Small intestine (tissue), 16 donors: ENCODE measurements around the gene SRGAP2C. TPM values are rescaled to one million over a fixed set of nuclear protein-coding genes. Genes with fewer than 3 reads are reported as not detected.
"Not testable (repeated sequence)": the region's sequence is repeated elsewhere in the genome, so short reads cannot be mapped to it uniquely, and the experiment has no call there.

ENCODE experiments used
- DNase-seq, 2 donors: peaks; one replicate each; pipeline versions ENCODE4 v3.0.0 to v3.0.0-alpha.2; 2013
- FAIRE-seq: peaks from 2 replicates; lab custom pipeline; 2012; peaks lifted over from hg19 to GRCh38; lab: Jason Lieb, UNC
- H3K27ac ChIP-seq, 3 donors: one replicate each; pipeline ENCODE4 v1.5.1; 2013; ENCODE audit warnings: low read length in 2 of 3, mild to moderate bottlenecking in 2 of 3, control low read depth in 1 of 3, inconsistent platforms in 1 of 3, low read depth in 1 of 3, moderate library complexity in 1 of 3
- H3K27me3 ChIP-seq, 3 donors: one replicate each; pipeline ENCODE4 v1.6.1; 2013; ENCODE audit warnings: low read length in 3 of 3, inconsistent platforms in 1 of 3; ENCODE audit not compliant: control insufficient read depth in 3 of 3, insufficient read depth in 3 of 3
- H3K36me3 ChIP-seq, 3 donors: one replicate each; pipeline ENCODE4 v1.6.1; 2013; ENCODE audit warnings: low read length in 3 of 3, inconsistent platforms in 1 of 3, low read depth in 1 of 3, mild to moderate bottlenecking in 1 of 3, moderate library complexity in 1 of 3; ENCODE audit not compliant: control insufficient read depth in 3 of 3, insufficient read depth in 2 of 3
- H3K4me1 ChIP-seq, 3 donors: one replicate each; pipeline ENCODE4 v1.6.1; 2013; ENCODE audit warnings: low read length in 2 of 3, inconsistent platforms in 1 of 3, low read depth in 1 of 3, mild to moderate bottlenecking in 1 of 3, moderate library complexity in 1 of 3; ENCODE audit not compliant: control insufficient read depth in 3 of 3, insufficient read depth in 2 of 3
- H3K4me3 ChIP-seq, 3 donors: one replicate each; pipeline ENCODE4 v1.5.1; 2013; ENCODE audit warnings: low read length in 3 of 3, control low read depth in 1 of 3, inconsistent platforms in 1 of 3, low read depth in 1 of 3, mild to moderate bottlenecking in 1 of 3, moderate library complexity in 1 of 3
- H3K9me3 ChIP-seq, 2 donors: one replicate each; pipeline ENCODE4 v1.6.1; 2013; ENCODE audit warnings: low read depth in 1 of 2, low read length in 1 of 2; ENCODE audit not compliant: control insufficient read depth in 2 of 2, insufficient read depth in 1 of 2
- WGBS, 3 donors: extraction: QIAGEN DNeasy Blood & Tissue Kit; methylation state at CpG; one replicate each; pipeline ENCODE4 v1.1.7; 2013; 5-methylcytosine and 5-hydroxymethylcytosine counted together
- long read RNA-seq, 10 donors: transcript quantifications; one replicate each; lab custom pipeline, GENCODE V29; 2026
- polyA plus RNA-seq, 4 donors: library from polyadenylated mRNA; stranded (reverse) in 3 of 4; unstranded in 1 of 4; fragments of 200-250 nt in 3 of 4; fragments of 120-200 nt in 1 of 4; gene quantifications; one replicate each; pipeline versions ENCODE4 v1.2.1 to v1.2.3, GENCODE V29; 2013
- donor health status: healthy with polysubstance abuse.
- donor health status: control.
- donor health status: control.
- donor health status: Bipolar disorder and iron deficiency.
- donor health status: healthy.

Gene SRGAP2C
- polyA plus RNA-seq = 1 to 10 TPM; 1.1 to 3.7 (median 2.2) TPM
- long read RNA-seq, donor 1 = 0 reads
- long read RNA-seq, donor 2 = 0 reads
- long read RNA-seq, donor 3, full-length matches to known transcripts = 1 of 1 reads
- long read RNA-seq, donor 3, partial matches to known transcripts = 0 of 1 reads
- long read RNA-seq, donor 3, other reads (novel, unspliced or antisense) = 0 of 1 reads
- long read RNA-seq, donor 4 = 0 reads
- long read RNA-seq, donor 5 = 0 reads
- long read RNA-seq, donor 6, full-length matches to known transcripts = 1 of 1 reads
- long read RNA-seq, donor 6, partial matches to known transcripts = 0 of 1 reads
- long read RNA-seq, donor 6, other reads (novel, unspliced or antisense) = 0 of 1 reads
- long read RNA-seq, donor 7 = 0 reads
- long read RNA-seq, donor 8 = 0 reads
- long read RNA-seq, donor 9 = 0 reads
- long read RNA-seq, donor 10 = 0 reads

DNA sequence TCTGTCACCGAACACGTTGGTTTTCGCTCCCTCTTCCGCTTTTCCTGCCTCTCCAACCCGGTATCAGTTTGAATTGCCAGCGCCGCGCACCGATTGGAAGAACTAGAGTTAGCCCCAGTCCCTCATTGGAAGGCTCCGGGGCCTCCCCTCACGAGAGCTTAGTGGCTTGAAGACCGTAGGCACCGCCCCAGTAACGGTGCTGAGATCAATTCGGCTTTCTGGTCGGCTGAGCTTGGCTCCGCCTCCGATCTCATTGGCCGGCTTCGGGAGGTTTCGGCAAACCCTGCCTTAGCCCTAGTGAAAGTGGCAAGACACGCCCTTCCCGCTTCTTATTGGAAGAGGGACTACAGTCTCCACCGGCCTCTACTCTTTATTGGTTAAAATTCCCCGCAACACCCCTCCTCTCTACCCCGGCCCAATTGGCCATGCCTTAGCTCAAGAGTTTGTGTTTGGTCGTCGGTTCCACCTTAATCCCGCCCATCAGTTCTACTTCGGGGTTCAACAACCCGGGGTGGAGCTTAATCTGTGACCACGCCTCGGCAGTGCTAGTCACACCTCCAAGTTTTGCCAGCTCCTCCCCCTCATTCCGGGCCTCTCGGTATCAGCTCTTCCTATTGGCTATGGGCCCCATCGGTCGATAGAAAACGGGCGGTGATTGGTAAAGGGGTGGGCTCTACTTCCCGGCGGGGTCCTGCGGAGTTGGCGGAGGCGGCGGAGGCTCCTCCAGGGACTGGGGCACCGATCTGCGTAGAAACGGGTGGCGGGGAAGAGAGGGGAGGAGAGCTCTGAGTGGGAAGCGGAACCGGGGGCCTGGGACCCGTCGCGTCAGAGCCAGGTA is at the start of gene SRGAP2C, which contains the start of gene FAM72B:
TSS of gene SRGAP2C (plus strand) at position 686 of the 838 bp plus-strand sequence. CDS start 2,472 bp downstream, outside the sequence.
TSS of gene FAM72B (minus strand) at position 51 of the 838 bp plus-strand sequence. CDS start 851 bp downstream, outside the sequence.
- DNase-seq (peak; percentile 94 to 99), FAIRE-seq (peak; percentile 36)
- Histone ChIP-seq H3K27ac (peak within 1 kb of the TSS in 2 of 3 donors; percentile 33 to 78), H3K4me3 (peak within 1 kb of the TSS in 2 of 3 donors; percentile 24 to 33)
- not testable (repeated sequence) for H3K27me3 ChIP-seq, H3K9me3 ChIP-seq, H3K36me3 ChIP-seq, H3K4me1 ChIP-seq
- 0 to 1% (median 0%) methylated on average over 30 to 35 of the region's 54 CpGs for WGBS, 3 donors

DNA sequence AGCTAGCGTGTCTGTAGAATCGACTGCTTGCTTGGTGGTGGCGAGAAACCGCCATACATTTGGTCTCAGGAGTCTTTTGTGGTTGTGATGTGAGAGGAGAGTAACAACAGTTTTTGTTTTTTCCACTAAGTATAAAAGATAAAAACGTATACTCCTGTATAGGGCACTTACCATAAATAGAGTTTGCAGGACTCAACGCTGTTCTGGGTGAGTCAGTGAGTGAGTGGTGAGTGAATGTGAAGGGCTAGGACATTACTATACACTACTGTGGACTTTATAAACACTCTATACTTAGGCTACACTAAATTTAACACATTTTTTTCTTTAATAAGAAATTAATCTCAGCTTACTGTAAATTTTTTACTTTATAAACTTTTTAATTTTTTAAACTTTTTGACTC is 44.4 kb upstream of the SRGAP2C start:
- not testable (repeated sequence) for H3K4me3 ChIP-seq, DNase-seq, H3K27ac ChIP-seq, H3K9me3 ChIP-seq, H3K4me1 ChIP-seq, H3K27me3 ChIP-seq, FAIRE-seq, H3K36me3 ChIP-seq
- WGBS, 3 donors = no CpG with 5 or more reads among the region's 6 CpGs

DNA sequence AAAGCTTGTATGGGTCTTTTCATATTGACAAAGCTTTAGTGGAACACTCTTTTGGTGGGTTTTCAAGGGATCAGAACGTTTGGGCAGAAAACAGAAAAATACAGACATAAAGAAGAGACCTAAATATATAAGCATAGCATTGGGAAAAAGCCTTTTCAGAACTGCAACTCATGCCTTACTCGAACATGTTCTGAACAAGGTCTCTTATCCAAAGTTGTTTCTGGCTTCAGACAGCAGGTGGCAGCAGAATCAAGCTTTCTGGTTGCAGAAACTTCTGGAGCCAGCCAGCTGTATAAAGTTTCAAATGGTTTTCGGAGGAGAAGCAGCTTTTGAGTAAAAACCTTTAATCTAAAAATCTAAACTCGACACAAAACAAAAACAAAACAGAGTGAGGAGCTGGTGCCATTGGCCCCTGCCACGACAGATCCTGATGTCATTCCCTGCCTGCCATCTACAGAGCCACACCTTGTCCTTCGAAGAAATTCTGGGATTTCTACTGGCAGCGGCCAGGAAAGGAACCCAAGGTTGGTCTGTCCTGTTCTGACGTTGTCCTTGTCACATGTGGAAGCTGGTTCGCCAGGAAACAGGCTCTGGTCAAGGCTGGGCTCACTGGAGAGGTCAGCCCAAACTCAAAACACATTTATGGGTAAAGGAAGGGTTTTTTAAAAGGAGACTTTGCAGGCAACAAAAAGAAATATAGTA is 36.1 kb upstream of the SRGAP2C start:
- not testable (repeated sequence) for DNase-seq, FAIRE-seq, H3K27me3 ChIP-seq, H3K4me1 ChIP-seq, H3K9me3 ChIP-seq, H3K27ac ChIP-seq, H3K4me3 ChIP-seq, H3K36me3 ChIP-seq
- WGBS, 3 donors = 0% methylated on average over 1 to 2 of the region's 9 CpGs

DNA sequence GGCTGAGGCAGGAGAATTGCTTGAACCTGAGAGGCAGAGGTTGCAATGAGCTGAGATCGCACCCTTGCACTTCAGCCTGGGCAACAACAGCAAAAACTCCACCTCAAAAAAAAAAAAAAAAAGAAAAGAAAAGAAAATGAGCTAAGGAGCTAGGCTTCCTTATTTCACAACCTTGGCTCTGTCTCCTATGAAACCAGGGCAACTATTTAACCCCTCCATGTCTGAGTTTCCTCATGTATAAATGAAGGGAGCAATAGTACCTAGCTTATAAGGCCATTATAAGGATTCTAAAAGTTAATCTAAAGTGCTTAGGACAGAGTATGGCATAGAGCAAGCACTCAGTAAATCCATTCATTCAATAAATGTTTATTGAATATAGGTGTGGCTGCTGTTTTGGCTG is 33.5 kb upstream of the SRGAP2C start:
- FAIRE-seq, H3K4me1 ChIP-seq, H3K4me3 ChIP-seq, H3K27ac ChIP-seq, H3K36me3 ChIP-seq, H3K9me3 ChIP-seq, DNase-seq, H3K27me3 ChIP-seq: not testable (repeated sequence)
- WGBS, 3 donors = 38 to 67% (median 40%) methylated on average over 1 of the region's 1 CpG

DNA sequence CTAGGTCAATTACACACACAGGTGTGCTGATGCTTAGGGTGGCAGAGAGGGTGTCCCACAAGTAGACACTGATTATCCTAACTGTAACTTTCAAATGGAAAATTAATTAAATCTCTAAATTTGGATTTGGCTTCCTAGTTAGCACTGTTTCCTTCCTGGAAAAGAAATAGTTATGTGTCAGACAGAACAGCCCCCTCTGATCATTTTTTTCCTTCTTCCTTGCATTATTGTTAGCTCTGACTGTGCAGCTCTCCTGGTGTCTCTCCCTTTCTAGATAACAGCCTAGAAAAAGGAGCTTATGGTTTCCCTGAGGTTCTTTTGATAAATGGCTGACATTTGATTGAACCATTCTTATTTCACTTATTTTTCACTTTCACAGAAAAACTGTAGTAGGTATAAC is 32.0 kb upstream of the SRGAP2C start:
- not testable (repeated sequence) for H3K36me3 ChIP-seq, H3K27ac ChIP-seq, H3K4me3 ChIP-seq, H3K9me3 ChIP-seq, H3K4me1 ChIP-seq, H3K27me3 ChIP-seq, FAIRE-seq, DNase-seq

DNA sequence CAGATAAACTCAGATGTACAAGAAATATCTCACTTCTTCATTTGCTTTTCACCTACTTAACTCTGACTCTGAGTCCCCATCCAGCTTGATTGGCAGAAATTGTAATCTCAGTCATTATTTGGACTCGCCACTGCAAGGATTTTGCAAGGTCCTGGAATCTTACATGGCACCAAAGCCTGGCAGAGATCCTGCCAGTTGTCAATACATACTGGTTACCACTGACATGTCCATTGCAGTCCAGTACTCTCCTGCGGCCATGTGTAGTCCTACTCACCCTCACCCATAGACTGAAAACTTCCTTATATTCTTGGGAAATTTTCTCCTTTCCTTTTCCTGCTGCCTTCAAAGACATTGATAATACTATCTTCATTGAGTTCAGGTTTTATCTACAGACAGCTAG is 30.0 kb upstream of the SRGAP2C start:
- 88 to 94% (median 91%) methylated on average over 1 of the region's 2 CpGs for WGBS, 3 donors
- not testable (repeated sequence) for H3K27ac ChIP-seq, H3K4me3 ChIP-seq, H3K4me1 ChIP-seq, DNase-seq, H3K9me3 ChIP-seq, FAIRE-seq, H3K36me3 ChIP-seq, H3K27me3 ChIP-seq

DNA sequence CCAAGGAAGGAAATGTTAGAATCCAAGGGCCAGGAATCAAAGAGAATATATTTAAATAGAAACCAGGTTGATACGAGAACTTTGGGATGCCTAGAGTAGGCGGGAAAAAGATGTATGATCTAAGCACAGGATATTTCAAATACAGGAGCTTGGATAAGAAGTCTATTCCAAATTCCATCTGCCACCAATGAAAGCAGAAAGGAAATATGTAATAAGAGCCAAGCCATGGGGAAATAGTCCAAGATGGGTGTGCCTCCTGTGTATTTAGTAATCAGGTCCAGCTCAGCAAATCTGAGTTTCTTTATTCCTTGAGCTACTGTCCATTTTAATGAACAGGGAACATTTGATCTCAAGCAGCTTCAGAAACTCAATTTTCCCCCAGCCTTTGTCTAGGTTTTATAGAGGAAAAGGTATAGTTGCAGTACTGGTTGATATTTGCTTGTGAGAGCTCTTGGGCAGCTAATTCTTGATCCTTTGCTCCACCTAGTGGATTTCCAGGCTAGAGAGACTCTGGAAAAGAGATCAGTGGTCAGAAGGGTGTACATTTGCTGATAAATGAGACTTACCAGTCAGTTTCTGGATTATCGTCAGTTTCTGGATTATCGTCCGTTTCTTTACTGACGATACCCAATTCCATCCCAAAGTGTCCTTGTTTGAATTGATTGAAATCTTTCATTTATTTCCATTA is 29.0 kb upstream of the SRGAP2C start:
- not testable (repeated sequence) for H3K4me3 ChIP-seq, H3K27me3 ChIP-seq, H3K27ac ChIP-seq, H3K9me3 ChIP-seq, H3K4me1 ChIP-seq, H3K36me3 ChIP-seq, FAIRE-seq
- peak; percentile 0 to 2 for DNase-seq
- WGBS, 3 donors = 90 to 92% (median 91%) methylated on average over 6 of the region's 6 CpGs
